Dendritic cell treated with granulocyte-macrophage colony-stimulating factor and Interleukin-4, amounts not matched to agents 40 ng/mL and 50 ng/mL, for 4 days (primary cell): ENCODE data around the gene ZDHHC1.
A peak's percentile ranks its signal among the peaks of the same experiment; 100 is the strongest.

ENCODE experiments used
- H3K27ac Mint-ChIP-seq: one replicate; pipeline ENCODE4 v1.8.0; 2022; ENCODE audit warnings: mild to moderate bottlenecking, mixed read lengths
- H3K27me3 Mint-ChIP-seq: one replicate; pipeline ENCODE4 v1.8.0; 2022; ENCODE audit warnings: mild to moderate bottlenecking, mixed read lengths
- H3K36me3 Mint-ChIP-seq: one replicate; pipeline ENCODE4 v1.8.0; 2022; ENCODE audit warnings: low read depth, mixed read lengths
- H3K4me1 Mint-ChIP-seq: one replicate; pipeline ENCODE4 v1.8.0; 2022; ENCODE audit warnings: low read depth, mixed read lengths
- H3K4me3 Mint-ChIP-seq: one replicate; pipeline ENCODE4 v1.8.0; 2022; ENCODE audit warnings: mild to moderate bottlenecking, moderate library complexity, mixed read lengths
- H3K9me3 Mint-ChIP-seq: one replicate; pipeline ENCODE4 v1.8.0; 2022; ENCODE audit warnings: mixed read lengths
- intact Hi-C: fragments of 100-400 bp; cut with micrococcal nuclease; formaldehyde crosslinking; loops from one replicate; pipeline ENCODE4 v1.15.0; 2022

The ZDHHC1 gene

DNA sequence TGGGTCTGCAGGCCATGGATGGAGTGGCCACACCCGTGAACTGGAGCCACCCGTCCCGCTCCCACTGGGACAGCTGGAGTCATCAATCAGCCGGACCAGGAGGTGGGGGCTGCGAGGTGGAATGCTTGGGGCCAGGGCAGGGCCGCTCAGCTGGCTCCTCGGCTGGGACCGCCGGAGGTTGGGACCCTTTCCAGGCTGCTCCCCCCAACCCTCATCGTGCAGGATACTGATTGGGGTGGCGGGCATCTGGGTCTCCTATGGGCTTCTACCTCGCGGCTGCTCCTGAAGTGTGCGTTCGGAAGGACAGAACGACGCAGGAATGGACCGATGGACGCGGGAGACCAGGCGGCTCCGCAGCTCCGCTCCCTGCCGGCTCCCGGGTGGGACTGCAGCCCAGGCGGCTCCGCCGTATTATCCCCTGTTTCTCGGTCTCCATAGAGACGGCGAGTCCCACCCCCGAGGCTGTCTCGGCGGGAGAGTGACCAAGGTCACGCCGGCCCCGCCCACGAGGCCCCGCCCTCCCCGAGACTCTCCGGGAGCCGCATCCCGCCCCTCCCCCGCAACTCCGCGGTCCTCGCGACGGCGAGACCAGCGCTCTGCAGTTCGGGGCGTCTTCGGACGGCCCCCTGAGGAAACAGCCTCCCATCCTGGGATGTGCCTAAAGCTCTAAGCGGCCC, 23.0 kb downstream of the ZDHHC1 start, which contains the start of gene TPPP3:
TSS of gene TPPP3 (minus strand) at position 388 of the 677 bp plus-strand sequence. CDS start 2,387 bp downstream, outside the sequence.
- intact Hi-C loops: loop anchor here (5.0 kb wide), 1 partner anchor 116 kb away; the partner anchor contains the start of gene PLEKHG4
- Mint-ChIP-seq H3K4me3 (peak within 1 kb of the TSS; percentile 53), H3K27me3 (peaks cover 63% of the 10 kb centered on the region), H3K36me3 (no peaks in the 10 kb centered on the region), H3K4me1 (peaks cover 72% of the 10 kb centered on the region), H3K27ac (no peak within 1 kb of the TSS), H3K9me3 (no peaks in the 10 kb centered on the region)

DNA sequence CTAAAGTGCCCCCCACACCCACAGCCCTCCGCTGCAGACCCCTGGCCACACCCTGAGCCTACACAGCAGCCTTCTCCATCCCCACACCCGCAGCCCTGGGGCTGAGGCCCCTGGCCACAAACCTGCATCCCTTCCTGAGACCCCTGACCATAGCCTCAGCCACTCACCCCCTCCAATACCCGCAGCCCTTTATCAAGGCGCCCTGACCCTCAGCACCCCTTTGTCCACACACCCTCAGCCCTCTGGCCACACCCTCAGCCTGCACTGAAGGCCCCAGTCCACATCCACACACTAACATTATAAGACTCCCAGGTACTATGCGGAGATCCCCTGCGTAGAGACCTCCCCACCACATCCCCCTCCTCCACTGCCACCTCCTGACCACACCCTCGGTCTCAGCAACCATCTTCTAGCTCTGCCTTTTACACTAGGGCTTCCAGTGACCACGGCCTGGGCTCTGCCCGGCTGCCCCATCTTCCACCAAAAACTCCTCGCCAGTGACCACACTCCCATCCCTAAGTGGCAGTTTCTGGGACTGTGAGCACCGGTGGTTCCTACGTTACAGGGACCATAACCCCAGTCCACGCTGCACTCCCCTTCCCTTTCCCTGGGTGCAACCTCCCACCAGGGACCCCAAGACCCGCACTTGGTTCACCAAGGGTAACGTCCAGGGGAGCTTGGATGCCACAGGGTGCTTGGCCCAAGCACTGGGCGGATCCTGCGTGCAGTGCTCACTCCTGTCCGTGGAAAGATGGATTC, 23.8 kb downstream of the ZDHHC1 start:
- intact Hi-C loops: loop anchor here (5.0 kb wide), 1 partner anchor 115 kb away; the partner anchor contains the start of gene PLEKHG4
- peaks cover 72% of the 10 kb centered on the region for H3K4me1 Mint-ChIP-seq
- no peak overlapping the region for H3K27ac Mint-ChIP-seq
- no peaks in the 10 kb centered on the region for H3K9me3 Mint-ChIP-seq
- H3K4me3 Mint-ChIP-seq: no peak overlapping the region
- H3K27me3 Mint-ChIP-seq: peaks cover 68% of the 10 kb centered on the region
- no peaks in the 10 kb centered on the region for H3K36me3 Mint-ChIP-seq

DNA sequence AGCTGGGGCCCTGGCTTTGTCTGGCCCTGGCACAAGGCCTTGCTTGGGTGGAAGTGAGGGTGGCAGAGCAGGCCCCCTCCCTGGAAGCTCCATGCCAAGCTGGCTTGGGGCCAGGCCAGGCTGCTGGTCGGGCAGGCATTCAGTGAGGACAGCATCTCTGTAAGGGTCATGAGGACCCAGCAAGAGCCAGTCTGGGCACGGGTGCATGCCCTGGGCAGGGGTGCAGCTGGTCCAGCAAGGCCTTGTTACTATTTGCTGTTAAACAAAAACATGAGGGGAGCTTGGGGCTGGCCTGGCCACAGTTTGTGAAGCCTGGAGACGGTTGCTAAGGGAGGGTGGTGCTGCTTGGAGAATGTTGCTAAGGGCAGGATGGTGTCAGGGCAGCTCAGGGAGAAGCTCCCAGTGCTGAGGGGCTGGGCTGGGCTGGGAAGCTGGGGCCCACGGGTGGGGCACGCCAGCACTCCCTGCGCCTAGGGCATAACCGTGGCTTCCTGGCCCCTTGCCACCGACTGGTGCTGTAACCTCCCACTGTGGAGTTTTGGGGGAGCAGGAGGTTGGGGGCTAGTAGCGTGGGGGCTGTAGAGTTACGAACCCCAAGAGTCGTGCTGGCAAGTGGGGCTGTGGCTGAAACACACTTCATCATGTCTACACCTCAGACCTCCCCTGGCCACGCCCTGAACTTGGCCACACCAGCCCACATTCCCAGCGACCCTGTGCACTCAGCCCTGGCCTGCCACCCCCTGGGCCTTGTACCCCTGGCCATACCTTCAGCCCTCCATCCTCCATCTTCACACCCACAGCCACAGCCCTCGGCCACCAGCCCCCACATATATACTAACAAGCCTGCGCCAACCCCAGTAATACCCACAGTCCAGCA, 24.6 kb downstream of the ZDHHC1 start:
- intact Hi-C loops: loop anchor here (5.0 kb wide), 1 partner anchor 114 kb away; the partner anchor contains the start of gene PLEKHG4
- H3K27ac Mint-ChIP-seq: no peak overlapping the region
- no peak overlapping the region for H3K4me3 Mint-ChIP-seq
- no peaks in the 10 kb centered on the region for H3K9me3 Mint-ChIP-seq
- peaks cover 70% of the 10 kb centered on the region for H3K27me3 Mint-ChIP-seq
- peaks cover 72% of the 10 kb centered on the region for H3K4me1 Mint-ChIP-seq
- H3K36me3 Mint-ChIP-seq: no peaks in the 10 kb centered on the region

DNA sequence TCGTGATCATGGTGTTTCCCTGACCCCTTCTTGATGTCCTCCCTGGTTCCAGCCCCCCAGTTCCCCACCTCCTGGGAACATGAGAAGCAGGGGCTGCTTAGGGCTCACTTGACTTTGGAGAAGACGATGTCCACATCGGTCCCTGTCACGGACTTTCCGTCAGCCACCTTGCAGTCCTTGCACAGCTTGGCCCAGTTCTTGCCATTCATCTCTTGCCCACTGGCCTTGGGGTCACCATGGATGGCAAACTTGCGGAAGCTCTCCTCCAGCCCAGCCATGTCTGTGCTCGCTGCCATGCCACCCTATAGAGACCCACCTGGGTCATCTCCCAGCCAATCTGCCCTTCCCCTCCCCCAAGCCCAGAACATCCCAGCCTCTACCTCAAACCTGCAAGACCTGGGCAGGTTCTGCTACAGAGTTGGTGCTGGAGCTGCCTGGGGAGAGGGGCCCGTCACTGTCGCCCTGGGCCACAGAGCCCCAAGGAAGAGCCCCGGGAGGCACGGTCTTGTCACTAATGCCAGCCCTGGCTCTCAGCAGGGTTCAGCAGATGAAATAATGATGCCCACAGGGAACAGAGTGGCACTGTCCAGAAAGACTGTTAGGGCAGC, 25.4 kb downstream of the ZDHHC1 start:
- H3K4me3 Mint-ChIP-seq: no peak overlapping the region
- peaks cover 73% of the 10 kb centered on the region for H3K27me3 Mint-ChIP-seq
- intact Hi-C loops: loop anchor here (5.0 kb wide), 1 partner anchor 114 kb away; the partner anchor contains the start of gene PLEKHG4
- H3K36me3 Mint-ChIP-seq: no peaks in the 10 kb centered on the region
- H3K9me3 Mint-ChIP-seq: no peaks in the 10 kb centered on the region
- peaks cover 66% of the 10 kb centered on the region for H3K4me1 Mint-ChIP-seq
- H3K27ac Mint-ChIP-seq: no peak overlapping the region

DNA sequence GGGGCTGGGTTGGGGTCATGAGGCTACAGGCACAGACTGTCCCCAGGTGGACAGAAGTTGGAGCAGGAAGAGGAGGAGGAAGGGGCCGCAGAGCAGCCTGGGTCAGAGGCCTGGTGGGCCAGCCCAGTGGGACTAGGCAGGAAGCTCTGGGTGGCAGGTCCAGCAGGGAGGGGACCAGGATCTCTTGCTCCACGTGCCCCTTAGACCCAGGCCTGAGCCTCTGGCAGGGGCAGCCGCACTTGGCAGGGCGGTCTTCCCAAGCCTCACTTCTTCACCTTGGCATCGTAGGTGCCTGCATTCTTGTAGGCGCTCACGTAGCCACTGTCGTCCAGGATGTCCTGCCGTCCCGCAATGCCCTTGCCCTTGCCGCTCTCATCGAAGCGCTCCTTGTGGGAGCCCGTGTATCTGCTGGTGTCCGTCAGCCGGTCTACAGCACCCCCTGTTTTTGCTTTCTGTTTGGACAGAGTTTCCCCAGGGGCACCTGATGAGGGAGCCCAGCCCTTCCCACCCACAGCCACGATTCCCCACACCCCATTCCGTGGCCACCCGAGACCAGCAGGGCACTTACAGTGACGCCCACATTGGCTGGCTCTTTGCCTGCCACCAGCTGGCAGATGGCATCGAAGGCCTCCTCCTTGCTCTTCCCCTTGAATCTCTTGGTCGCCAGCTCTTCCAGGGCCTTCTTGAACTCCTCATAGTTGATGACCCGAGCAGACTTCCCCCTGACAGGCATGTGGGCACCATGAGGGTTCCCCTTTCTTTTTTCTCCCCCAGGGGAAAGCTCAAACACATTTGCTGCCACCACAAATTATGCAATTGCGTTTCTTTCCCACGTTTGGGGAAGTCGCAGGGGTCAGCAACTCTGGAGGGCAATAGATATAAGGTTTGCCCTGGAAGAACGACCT, 26.1 kb downstream of the ZDHHC1 start:
- Mint-ChIP-seq H3K9me3 (no peaks in the 10 kb centered on the region), H3K4me1 (peaks cover 58% of the 10 kb centered on the region), H3K4me3 (peak overlapping the region; percentile 24), H3K36me3 (no peaks in the 10 kb centered on the region), H3K27ac (peak overlapping the region; percentile 9), H3K27me3 (peaks cover 78% of the 10 kb centered on the region)
- intact Hi-C loops: loop anchor here (5.0 kb wide), 1 partner anchor 113 kb away; the partner anchor contains the start of gene PLEKHG4

DNA sequence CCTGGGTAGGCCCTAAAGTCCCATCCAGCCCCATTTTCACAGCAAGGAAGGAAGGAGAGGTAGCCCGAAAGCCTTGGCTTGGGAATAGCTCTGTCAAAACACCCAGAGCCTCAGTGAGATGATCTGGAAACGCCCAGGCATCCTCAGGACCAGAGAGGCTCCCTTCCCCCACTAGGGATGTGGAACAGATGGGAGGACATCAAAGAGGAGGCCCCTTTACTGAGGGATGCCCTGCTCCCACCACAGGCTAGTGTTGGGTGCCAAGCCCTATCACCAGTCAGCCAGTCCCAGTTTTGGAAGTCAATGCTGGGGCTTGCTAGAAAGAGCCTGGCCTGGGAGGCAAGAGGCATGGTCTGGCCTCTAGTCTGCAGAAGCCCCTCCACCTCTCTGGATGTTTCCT, 27.7 kb downstream of the ZDHHC1 start:
- Mint-ChIP-seq H3K36me3 (no peaks in the 10 kb centered on the region), H3K27ac (no peak overlapping the region), H3K9me3 (no peaks in the 10 kb centered on the region), H3K27me3 (peaks cover 78% of the 10 kb centered on the region), H3K4me1 (peaks cover 44% of the 10 kb centered on the region), H3K4me3 (no peak overlapping the region)
- intact Hi-C loops: no loop called here

DNA sequence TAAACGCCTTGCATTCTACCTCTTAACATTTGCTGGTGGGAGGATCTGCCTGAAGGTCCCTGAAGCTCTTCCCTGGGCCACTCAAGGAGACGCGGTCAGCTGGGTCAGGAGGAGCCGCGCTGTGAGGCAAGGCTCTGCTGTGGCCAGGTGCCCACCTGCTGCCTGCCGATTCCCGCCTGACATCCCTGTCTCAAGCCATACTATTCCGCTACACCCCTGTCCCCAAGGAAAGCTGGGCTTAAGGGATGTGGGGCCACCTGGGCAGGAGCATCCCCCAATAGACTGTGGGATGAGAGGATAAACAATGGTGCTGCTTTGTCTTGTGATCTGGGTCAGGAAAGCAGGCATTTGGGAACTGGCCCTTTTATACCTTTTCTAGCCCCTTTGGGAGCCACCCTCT, 28.1 kb downstream of the ZDHHC1 start:
- Mint-ChIP-seq H3K4me3 (no peak overlapping the region), H3K27ac (no peak overlapping the region)

DNA sequence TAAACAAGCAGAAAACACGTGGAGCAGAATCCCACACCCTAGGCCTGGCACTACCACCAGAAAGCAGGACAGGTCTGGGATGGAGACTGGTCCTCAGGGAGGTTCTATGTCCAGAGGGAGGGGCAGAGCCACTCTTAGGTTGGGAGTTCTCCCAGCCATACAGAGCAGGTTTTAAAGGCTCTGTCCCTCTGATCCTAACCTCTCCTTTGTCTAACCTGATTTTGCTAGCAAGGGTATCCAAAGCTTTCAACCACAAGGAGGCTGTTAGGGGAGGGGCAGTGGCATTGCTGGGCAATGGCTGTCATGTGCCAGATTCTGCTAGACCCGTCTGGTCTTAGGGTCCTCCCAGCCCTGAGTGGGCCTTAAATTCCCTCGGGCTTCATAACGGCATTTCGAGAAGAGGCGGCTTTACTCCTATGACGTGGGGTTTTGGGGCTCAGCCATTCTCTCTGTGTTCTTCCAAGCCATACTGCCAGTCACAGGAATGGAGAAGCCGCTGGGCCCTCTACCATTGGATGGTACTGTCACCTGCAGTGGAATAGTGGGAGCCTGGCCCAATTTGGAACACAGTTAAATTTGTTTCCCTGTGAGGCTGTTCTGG, 28.7 kb downstream of the ZDHHC1 start:
- Mint-ChIP-seq H3K9me3 (no peaks in the 10 kb centered on the region), H3K27ac (no peak overlapping the region), H3K4me1 (peaks cover 34% of the 10 kb centered on the region), H3K4me3 (no peak overlapping the region), H3K27me3 (peaks cover 69% of the 10 kb centered on the region), H3K36me3 (no peaks in the 10 kb centered on the region)
- intact Hi-C loops: no loop called here

More for the DNA sequence above, 28.1 kb downstream of the ZDHHC1 start:
- intact Hi-C loops: no loop called here
- no peaks in the 10 kb centered on the region for H3K9me3 Mint-ChIP-seq
- no peaks in the 10 kb centered on the region for H3K36me3 Mint-ChIP-seq
- peaks cover 40% of the 10 kb centered on the region for H3K4me1 Mint-ChIP-seq
- peaks cover 75% of the 10 kb centered on the region for H3K27me3 Mint-ChIP-seq

DNA sequence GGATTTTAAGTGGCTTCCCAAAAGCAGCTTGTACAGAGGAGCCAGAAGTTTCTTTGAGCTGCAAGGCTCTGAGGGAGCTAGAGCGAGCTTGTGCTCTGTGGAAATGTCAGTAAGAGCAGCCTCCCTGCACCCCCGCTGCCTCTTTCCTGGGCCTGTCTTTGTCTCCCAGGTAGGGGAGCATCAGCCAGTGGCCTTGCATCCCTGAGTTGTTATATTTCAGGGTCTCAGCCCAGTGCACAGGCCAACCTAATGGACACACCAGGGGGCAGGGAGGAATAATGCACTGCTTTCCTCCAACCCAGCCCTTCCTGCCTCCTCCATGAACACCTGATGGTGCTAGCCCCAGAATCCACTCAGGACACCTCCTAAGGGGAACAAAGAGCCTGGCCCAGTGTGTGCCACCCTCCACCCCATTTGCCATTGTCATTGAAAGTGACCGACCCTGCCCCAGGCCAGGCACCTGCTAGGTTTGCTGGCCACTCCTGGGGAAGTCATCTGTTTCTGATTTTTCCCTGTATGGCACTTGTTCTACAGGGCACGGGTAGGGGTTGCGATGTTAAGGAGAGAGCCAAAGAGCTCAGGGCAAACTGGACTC, 29.3 kb downstream of the ZDHHC1 start:
- no peaks in the 10 kb centered on the region for H3K9me3 Mint-ChIP-seq
- H3K27ac Mint-ChIP-seq: no peak overlapping the region
- H3K4me3 Mint-ChIP-seq: no peak overlapping the region
- peaks cover 65% of the 10 kb centered on the region for H3K27me3 Mint-ChIP-seq
- intact Hi-C loops: no loop called here
- H3K4me1 Mint-ChIP-seq: peaks cover 28% of the 10 kb centered on the region
- no peaks in the 10 kb centered on the region for H3K36me3 Mint-ChIP-seq

DNA sequence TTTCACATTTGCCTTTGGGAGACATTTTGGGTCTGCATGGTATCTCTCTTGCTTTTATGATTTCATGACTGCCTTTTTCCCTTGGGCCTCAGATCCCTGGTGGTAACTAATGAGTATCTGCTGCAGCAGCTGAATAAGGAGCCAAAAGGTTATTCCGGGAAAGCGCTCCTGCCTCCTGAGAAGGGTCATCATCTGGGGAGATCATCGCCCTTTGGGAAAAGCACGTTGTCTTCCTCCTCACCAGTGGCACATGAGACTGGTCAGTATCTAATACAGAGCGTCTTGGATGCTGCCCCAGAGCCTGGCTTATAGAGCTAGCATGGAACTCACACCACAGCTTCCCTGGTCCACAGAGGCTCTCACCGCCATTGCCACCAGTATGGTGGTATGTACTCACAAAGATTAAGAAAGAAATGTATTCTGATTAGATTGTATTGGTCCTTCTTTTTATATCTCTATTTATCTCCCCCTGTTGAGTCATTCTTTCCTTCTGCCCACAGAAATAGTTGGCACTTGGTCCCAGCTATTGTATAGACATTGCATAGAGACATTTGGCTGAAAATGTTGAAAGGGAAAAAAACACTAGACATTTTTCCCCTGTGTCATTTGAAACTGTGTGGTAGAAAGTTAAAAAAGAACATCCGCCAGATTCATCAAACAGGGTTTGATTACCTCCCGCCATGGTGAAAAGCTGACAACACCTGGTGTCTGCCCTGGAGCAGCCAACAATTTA, 31.3 kb downstream of the ZDHHC1 start:
- Mint-ChIP-seq H3K27ac (no peak overlapping the region), H3K9me3 (no peaks in the 10 kb centered on the region), H3K27me3 (peaks cover 57% of the 10 kb centered on the region), H3K36me3 (no peaks in the 10 kb centered on the region), H3K4me3 (no peak overlapping the region), H3K4me1 (peaks cover 8% of the 10 kb centered on the region)
- intact Hi-C loops: no loop called here

DNA sequence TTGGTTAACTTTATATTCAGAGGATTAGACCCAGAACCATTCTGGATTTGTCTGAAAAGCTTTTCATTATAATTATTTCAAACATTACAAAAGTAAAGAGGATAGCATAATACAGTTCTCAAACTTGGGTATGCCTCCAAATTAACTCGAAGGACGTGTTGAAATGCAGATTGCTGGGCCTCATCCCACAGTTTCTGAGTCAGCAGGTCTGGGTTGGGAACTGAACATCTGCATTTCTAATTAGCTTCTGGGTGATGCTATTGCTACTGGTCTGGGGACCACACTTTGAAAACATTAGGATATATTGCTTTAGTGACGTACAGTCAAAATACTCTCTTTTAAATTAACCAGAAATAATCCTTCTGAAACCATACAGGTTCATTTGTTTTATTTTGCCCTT, 33.0 kb downstream of the ZDHHC1 start:
- Mint-ChIP-seq H3K4me3 (no peak overlapping the region), H3K9me3 (no peaks in the 10 kb centered on the region), H3K27me3 (peaks cover 45% of the 10 kb centered on the region), H3K27ac (no peak overlapping the region), H3K4me1 (no peaks in the 10 kb centered on the region), H3K36me3 (no peaks in the 10 kb centered on the region)
- intact Hi-C loops: no loop called here
